EH (cell line): ENCODE results near the gene PCSK6.
"Not testable (repeated sequence)": the region's sequence is repeated elsewhere in the genome, so short reads cannot be mapped to it uniquely, and the experiment has no call there.

Experiments used
- DNase-seq: peaks from one replicate; pipeline ENCODE4 v3.0.0-alpha.2; 2015; ENCODE audit warnings: low read depth

PCSK6 gene

GRCh38 chr15:101429646-101430045, 59.9 kb downstream of the PCSK6 start:
- DNase-seq = no peak

- no peak for DNase-seq
Measured at GRCh38 chr15:101429191-101429590, 60.3 kb downstream of the PCSK6 start.

GRCh38 chr15:101428758-101429157, 60.7 kb downstream of the PCSK6 start:
- no peak for DNase-seq

- DNase-seq = no peak
Measured at GRCh38 chr15:101427606-101428487, 61.7 kb downstream of the PCSK6 start.

GRCh38 chr15:101426761-101427333, 62.7 kb downstream of the PCSK6 start:
- DNase-seq = no peak

GRCh38 chr15:101425787-101426365, 63.6 kb downstream of the PCSK6 start:
- no peak for DNase-seq

GRCh38 chr15:101424984-101425383, 64.5 kb downstream of the PCSK6 start:
- no peak for DNase-seq

- DNase-seq = no peak
Measured at GRCh38 chr15:101420232-101420631, 69.3 kb downstream of the PCSK6 start.

- not testable (repeated sequence) for DNase-seq
Measured at GRCh38 chr15:101416475-101416874, 73.0 kb downstream of the PCSK6 start.

- no peak for DNase-seq
Measured at GRCh38 chr15:101413239-101413638, 76.3 kb downstream of the PCSK6 start.

GRCh38 chr15:101411581-101411980, 77.9 kb downstream of the PCSK6 start:
- no peak for DNase-seq

- no peak for DNase-seq
Measured at GRCh38 chr15:101411085-101411484, 78.4 kb downstream of the PCSK6 start.

GRCh38 chr15:101410612-101411011, 78.9 kb downstream of the PCSK6 start:
- DNase-seq = no peak

- no peak for DNase-seq
Measured at GRCh38 chr15:101409621-101410020, 79.9 kb downstream of the PCSK6 start.

- no peak for DNase-seq
Measured at GRCh38 chr15:101407966-101408775, 81.3 kb downstream of the PCSK6 start.

GRCh38 chr15:101407439-101407838, 82.1 kb downstream of the PCSK6 start:
- no peak for DNase-seq

- no peak for DNase-seq
Measured at GRCh38 chr15:101406526-101407195, 82.8 kb downstream of the PCSK6 start.

GRCh38 chr15:101406036-101406435, 83.5 kb downstream of the PCSK6 start:
- DNase-seq = no peak

GRCh38 chr15:101404245-101404644, 85.3 kb downstream of the PCSK6 start:
- DNase-seq = no peak

- DNase-seq = not testable (repeated sequence)
Measured at GRCh38 chr15:101402883-101403282, 86.6 kb downstream of the PCSK6 start.

GRCh38 chr15:101401286-101401685, 88.2 kb downstream of the PCSK6 start:
- DNase-seq = no peak

GRCh38 chr15:101399431-101399830, 90.1 kb downstream of the PCSK6 start:
- DNase-seq = no peak
